ENCODE results near the gene RAB5IF. TPM values are rescaled to one million over a fixed set of nuclear protein-coding genes. Genes with fewer than 3 reads are reported as not detected.

RAB5IF gene
- total and polyA plus RNA-seq, 2 of the 13 experiments (the other 11 are each of a cell fraction or from before 2014, with no cell fraction given), result 261 to 305 TPM

GRCh38 chr20:36605399-36606157, at the start of gene RAB5IF (continued):
- TF ChIP-seq, protein P1, sequence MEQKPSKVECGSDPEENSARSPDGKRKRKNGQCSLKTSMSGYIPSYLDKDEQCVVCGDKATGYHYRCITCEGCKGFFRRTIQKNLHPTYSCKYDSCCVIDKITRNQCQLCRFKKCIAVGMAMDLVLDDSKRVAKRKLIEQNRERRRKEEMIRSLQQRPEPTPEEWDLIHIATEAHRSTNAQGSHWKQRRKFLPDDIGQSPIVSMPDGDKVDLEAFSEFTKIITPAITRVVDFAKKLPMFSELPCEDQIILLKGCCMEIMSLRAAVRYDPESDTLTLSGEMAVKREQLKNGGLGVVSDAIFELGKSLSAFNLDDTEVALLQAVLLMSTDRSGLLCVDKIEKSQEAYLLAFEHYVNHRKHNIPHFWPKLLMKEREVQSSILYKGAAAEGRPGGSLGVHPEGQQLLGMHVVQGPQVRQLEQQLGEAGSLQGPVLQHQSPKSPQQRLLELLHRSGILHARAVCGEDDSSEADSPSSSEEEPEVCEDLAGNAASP (CRISPR knock-in tag; IDR thresholded peaks at IDR 0.05; ENCODE audit: borderline replicate concordance), result peak; percentile 93
- 0 out of 2 replicates have a peak, but pooled peaks have one; percentile 19 for TF ChIP-seq ZNF326 (CRISPR knock-in tag; IDR thresholded peaks at IDR 0.05; ENCODE audit: borderline replicate concordance)
- TF ChIP-seq GMEB1 (CRISPR knock-in tag; IDR thresholded peaks at IDR 0.05; ENCODE audit: borderline replicate concordance), result peak; percentile 99
- no peak; the same call in 1 of the 2 replicates for TF ChIP-seq PBX3 (CRISPR knock-in tag; IDR thresholded peaks at IDR 0.05; ENCODE audit: borderline replicate concordance)
- 0 out of 2 replicates have a peak, but pooled peaks have one; percentile 43 for TF ChIP-seq NR3C1 (CRISPR knock-in tag; IDR thresholded peaks at IDR 0.05)
- peak; percentile 95; the same call in 1 of the 2 replicates for TF ChIP-seq ZNF766 (CRISPR knock-in tag; IDR thresholded peaks at IDR 0.05; ENCODE audit: borderline replicate concordance)
- peak; percentile 28 for TF ChIP-seq SIN3A (IDR thresholded peaks at IDR 0.05; ENCODE audit: borderline replicate concordance, low read depth, low read length)
- no peak for TF ChIP-seq PRPF4 (IDR thresholded peaks at IDR 0.05; ENCODE audit: low read depth, low read length, poor library complexity, severe bottlenecking)
- peak; percentile 98 for TF ChIP-seq ZNF547 (CRISPR knock-in tag; IDR thresholded peaks at IDR 0.05)
- TF ChIP-seq ZNF138 (CRISPR knock-in tag; IDR thresholded peaks at IDR 0.05; ENCODE audit: low read depth), result peak; percentile 64; the same call in 1 of the 2 replicates
- TF ChIP-seq ZBTB3 (CRISPR knock-in tag; IDR thresholded peaks at IDR 0.05; ENCODE audit: borderline replicate concordance, low read depth), result peak; percentile 74; the same call in 1 of the 2 replicates
- no peak for TF ChIP-seq ZFAT (CRISPR knock-in tag; conservative IDR thresholded peaks at IDR 0.05)
- TF ChIP-seq SMAD1 (CRISPR knock-in tag; IDR thresholded peaks at IDR 0.05; ENCODE audit: borderline replicate concordance, low read depth), result peak; percentile 100
- TF ChIP-seq MTERF4 (CRISPR knock-in tag; IDR thresholded peaks at IDR 0.05), result peak; percentile 94; the same call in 1 of the 2 replicates
- no peak for TF ChIP-seq ZFP62 (CRISPR knock-in tag; IDR thresholded peaks at IDR 0.05)
- TF ChIP-seq KDM2A (CRISPR knock-in tag; IDR thresholded peaks at IDR 0.05; ENCODE audit: borderline replicate concordance, low read depth), result peak; percentile 99
- TF ChIP-seq ZFP82 (CRISPR knock-in tag; IDR thresholded peaks at IDR 0.05; ENCODE audit: borderline replicate concordance), result peak; percentile 99
- TF ChIP-seq, protein P2, sequence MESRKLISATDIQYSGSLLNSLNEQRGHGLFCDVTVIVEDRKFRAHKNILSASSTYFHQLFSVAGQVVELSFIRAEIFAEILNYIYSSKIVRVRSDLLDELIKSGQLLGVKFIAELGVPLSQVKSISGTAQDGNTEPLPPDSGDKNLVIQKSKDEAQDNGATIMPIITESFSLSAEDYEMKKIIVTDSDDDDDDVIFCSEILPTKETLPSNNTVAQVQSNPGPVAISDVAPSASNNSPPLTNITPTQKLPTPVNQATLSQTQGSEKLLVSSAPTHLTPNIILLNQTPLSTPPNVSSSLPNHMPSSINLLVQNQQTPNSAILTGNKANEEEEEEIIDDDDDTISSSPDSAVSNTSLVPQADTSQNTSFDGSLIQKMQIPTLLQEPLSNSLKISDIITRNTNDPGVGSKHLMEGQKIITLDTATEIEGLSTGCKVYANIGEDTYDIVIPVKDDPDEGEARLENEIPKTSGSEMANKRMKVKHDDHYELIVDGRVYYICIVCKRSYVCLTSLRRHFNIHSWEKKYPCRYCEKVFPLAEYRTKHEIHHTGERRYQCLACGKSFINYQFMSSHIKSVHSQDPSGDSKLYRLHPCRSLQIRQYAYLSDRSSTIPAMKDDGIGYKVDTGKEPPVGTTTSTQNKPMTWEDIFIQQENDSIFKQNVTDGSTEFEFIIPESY (CRISPR knock-in tag; IDR thresholded peaks at IDR 0.05), result peak; percentile 93

Measured in HepG2 (cell line).